GM12874 (cell line): ENCODE data around the gene COX15.

Experiments
- CTCF ChIP-seq: IDR thresholded peaks from 2 replicates; pipeline ENCODE4 v1.5.1; 2011; ENCODE audit warnings: low read depth, mild to moderate bottlenecking, control low read depth, low read length, moderate library complexity; ENCODE audit not compliant: insufficient read depth

COX15 gene

GRCh38 chr10:99732033-99732842, at the start of gene COX15, which contains the start of gene CUTC:
COX15 (minus strand) TSS chr10:99732127; CDS start chr10:99732049, 78 bp downstream.
CUTC (plus strand) TSS chr10:99732234; CDS start chr10:99732349, 115 bp downstream.
- TF ChIP-seq CTCF, result peak; percentile 58

DNA sequence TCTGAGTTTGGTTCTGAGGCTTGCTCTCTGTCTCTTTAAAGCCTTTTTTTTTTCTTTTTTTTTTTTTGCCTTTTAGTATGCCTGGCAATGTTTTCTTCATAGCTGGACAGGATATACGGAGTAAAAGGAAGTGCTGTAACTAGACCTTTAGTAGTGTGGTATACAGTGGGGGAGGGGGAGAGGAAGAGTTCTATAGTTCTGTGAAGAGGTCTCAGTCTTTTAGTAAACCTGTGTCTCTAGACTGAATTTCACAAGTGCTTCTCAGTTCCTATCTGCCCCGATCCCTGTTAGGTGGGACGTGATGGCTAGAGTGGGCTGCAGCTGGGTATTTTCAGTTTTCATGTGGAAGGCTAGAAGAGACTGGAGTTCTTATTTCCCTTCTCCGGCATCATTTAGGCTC, 47.4 kb upstream of the COX15 start:
- TF ChIP-seq CTCF, result no peak

GRCh38 chr10:99777918-99778714, 46.2 kb upstream of the COX15 start:
- TF ChIP-seq CTCF, result no peak

DNA sequence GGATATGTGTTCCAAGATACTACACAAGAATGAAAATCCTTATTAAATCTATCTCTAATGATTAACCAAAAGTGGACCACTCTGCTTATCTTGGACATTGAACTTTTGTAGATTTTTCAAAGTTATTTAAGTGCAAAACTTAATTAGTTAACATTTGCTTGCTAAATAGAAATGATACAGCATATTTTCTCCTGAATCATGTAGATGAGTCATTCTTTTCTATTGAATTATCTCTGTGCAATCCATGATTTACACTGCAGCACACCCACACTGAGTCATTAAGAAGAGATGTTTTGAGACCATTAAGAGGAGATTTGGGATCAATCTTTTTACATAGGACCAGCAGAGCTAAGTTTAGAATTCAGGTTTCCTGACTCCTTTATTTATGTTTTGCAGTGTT, 43.9 kb upstream of the COX15 start:
- TF ChIP-seq CTCF, result no peak

GRCh38 chr10:99770408-99771045, 38.6 kb upstream of the COX15 start:
- TF ChIP-seq CTCF, result no peak

- TF ChIP-seq CTCF, result no peak
Measured at GRCh38 chr10:99769706-99770105, 37.8 kb upstream of the COX15 start.

GRCh38 chr10:99768556-99768955, 36.6 kb upstream of the COX15 start:
- no peak for TF ChIP-seq CTCF
